Vagina (tissue), 2 donors: ENCODE results near the gene AGRN.
"Not testable (repeated sequence)": the region's sequence is repeated elsewhere in the genome, so short reads cannot be mapped to it uniquely, and the experiment has no call there.

Experiments
- POLR2A ChIP-seq, 2 donors: fragments of 450-650 bp; IDR thresholded peaks; one replicate each; pipeline ENCODE4 v1.6.1; 2017; ENCODE audit warnings: antibody characterized with exemption in 2 of 2, mild to moderate bottlenecking in 2 of 2, moderate library complexity in 2 of 2
- POLR2AphosphoS5 ChIP-seq, 2 donors: sonication (generic); formaldehyde crosslinking; IDR thresholded peaks; one replicate each; pipeline ENCODE4 v1.9.0; 2017; ENCODE audit warnings: antibody characterized with exemption in 2 of 2, mild to moderate bottlenecking in 2 of 2, low read depth in 1 of 2; ENCODE audit not compliant: insufficient read depth in 1 of 2
- TF ChIP-seq, protein P1 (sequence below), 3 experiments: fragments of 450-650 bp in 2 of 3; fragments of 200-600 bp in 1 of 3; sonication (generic) in 1 of 3; IDR thresholded peaks; one replicate each; pipeline ENCODE4 v1.5.1; 2017 to 2019; ENCODE audit warnings: antibody characterized with exemption in 3 of 3, mild to moderate bottlenecking in 2 of 3, moderate library complexity in 2 of 3

GRCh38 chr1:1096136-1096535 lies 76.2 kb downstream of the AGRN start:
- TF ChIP-seq, protein P1, sequence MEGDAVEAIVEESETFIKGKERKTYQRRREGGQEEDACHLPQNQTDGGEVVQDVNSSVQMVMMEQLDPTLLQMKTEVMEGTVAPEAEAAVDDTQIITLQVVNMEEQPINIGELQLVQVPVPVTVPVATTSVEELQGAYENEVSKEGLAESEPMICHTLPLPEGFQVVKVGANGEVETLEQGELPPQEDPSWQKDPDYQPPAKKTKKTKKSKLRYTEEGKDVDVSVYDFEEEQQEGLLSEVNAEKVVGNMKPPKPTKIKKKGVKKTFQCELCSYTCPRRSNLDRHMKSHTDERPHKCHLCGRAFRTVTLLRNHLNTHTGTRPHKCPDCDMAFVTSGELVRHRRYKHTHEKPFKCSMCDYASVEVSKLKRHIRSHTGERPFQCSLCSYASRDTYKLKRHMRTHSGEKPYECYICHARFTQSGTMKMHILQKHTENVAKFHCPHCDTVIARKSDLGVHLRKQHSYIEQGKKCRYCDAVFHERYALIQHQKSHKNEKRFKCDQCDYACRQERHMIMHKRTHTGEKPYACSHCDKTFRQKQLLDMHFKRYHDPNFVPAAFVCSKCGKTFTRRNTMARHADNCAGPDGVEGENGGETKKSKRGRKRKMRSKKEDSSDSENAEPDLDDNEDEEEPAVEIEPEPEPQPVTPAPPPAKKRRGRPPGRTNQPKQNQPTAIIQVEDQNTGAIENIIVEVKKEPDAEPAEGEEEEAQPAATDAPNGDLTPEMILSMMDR (IDR thresholded peaks at IDR 0.05) = not testable (repeated sequence)
- not testable (repeated sequence) for TF ChIP-seq POLR2A (IDR thresholded peaks at IDR 0.05); POLR2AphosphoS5 (IDR thresholded peaks at IDR 0.05; ENCODE audit: insufficient read depth in 1 of 2, low read depth in 1 of 2)
